CD4-positive, alpha-beta T cell treated with Interleukin-6 at 100 ng/mL for 8 hours (primary cell): ENCODE data around the gene PPFIA1.
"Not testable (repeated sequence)": the region's sequence is repeated elsewhere in the genome, so short reads cannot be mapped to it uniquely, and the experiment has no call there.

ENCODE experiments used
- DNase-seq: peaks from one replicate; pipeline ENCODE4 v3.0.0-alpha.2; 2020; ENCODE audit warnings: mixed read lengths, low spot score

PPFIA1 gene

GRCh38 chr11:70394211-70394950, 123.9 kb downstream of the PPFIA1 start:
- DNase-seq, result no peak

DNA sequence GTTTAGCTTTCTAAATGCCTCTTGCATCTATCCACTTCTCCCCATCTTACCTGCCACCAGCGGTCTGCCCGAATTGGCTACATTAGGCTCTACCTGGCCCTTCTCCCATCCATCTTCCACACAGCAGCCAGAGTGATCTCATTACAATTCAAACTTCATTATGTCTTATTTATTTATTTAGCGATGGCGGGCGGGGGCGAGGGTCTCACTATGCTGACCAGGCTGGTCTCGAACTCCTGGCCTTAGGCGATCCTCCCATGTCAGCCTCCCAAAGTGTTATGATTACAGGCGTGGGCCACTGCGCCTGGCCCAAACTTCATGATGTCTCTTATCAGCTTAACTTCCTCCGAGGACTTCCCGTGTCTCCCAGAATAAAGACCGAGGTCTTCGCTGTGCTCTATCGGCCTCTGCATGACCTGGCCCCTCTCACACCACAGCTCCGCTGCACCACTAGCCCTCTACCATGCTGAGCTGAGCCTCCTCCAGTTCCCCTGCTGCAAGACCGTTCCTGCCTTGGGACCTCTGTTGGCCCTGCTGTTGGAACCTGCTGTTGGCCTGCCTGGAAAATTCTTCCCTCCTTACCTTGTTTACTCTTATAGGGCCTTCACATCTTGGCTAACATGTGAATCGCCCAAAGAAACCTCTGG, 127.0 kb downstream of the PPFIA1 start:
- no peak for DNase-seq

GRCh38 chr11:70397983-70398833, 127.7 kb downstream of the PPFIA1 start, which contains the start of gene CTTN:
TSS of gene CTTN (plus strand) at chr11:70398529. CDS start at chr11:70407298, 8,769 bp downstream.
- DNase-seq, result peak; percentile 37

GRCh38 chr11:70398834-70399680, 128.6 kb downstream of the PPFIA1 start:
- no peak for DNase-seq

DNA sequence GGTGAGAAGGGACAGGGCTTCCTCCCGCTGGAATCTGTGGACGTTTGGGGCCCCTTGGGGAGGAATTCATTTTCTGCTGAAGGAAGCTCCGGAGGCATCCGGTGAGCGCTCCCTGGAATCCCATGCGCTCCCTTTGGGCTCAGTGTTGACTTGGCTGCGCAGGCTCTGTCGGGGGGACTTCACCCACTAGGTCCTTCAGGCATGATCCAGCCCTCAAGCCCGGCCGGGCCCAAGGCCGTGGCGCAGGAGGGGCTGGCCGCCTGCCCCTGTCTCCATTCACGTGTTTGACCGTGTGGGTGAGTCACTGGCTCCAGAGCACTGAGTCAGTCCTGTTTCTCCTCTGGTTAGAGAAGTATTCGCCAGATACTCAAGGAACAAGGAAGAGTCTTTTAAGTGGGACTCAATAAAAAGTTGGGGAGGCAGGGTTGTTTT, 129.2 kb downstream of the PPFIA1 start:
- DNase-seq, result no peak

GRCh38 chr11:70400643-70401042, 130.2 kb downstream of the PPFIA1 start:
- no peak for DNase-seq

DNA sequence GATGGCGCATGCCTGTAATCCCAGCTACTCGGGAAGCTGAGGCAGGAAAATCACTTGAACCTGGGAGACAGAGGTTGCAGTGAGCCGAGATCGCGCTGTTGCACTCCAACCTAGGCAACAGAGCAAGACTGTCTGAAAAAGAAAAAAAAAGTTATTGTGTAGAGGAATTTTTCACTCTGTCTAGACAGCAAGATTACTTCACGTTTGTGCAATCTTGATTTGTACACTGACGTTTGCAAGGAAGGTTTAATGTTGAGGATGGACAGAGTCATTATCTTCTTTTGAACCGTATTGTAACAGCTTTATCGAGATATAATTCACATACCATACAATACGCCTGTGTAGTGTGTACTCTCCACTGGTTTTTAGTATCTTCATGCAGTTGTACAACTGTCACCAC, 131.5 kb downstream of the PPFIA1 start:
- no peak for DNase-seq

DNA sequence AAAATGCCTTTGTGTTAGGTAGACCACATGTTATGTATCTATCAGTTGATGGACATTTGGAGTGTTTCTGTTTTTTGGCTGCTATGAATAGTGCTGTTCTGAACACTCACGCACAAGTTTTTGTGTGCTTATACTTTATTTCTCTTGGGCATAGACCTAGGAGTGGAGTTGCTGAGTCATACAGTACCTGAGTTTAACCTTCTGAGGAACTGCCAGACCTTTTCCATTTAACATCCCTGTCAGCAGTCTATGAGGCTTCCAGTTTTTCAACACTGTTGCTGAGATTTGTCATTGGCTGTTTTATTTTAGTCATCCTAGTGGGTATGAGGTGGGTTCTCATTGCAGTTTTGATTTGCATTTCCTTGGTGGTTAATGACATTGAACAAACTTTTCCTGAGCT, 132.2 kb downstream of the PPFIA1 start:
- DNase-seq, result no peak

DNA sequence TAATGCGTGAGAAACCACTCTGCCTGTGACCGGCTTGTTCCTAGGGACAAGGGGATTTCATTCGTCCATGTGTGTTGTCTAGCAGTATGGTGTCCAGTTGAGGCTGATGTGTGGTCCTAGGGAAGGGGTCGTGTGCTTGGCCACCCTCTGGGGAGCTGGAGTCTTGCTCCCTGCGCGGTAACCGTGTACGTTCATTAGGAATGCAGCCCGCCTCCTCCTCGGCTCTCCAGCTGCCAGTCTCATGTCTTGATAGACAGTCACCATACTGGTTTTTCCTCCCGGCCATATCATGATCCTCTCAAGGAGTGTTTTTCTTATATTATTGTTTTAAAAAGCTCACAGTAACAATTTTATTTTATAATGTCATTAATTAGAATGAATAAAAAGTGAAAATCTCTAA, 133.8 kb downstream of the PPFIA1 start:
- DNase-seq, result no peak

DNA sequence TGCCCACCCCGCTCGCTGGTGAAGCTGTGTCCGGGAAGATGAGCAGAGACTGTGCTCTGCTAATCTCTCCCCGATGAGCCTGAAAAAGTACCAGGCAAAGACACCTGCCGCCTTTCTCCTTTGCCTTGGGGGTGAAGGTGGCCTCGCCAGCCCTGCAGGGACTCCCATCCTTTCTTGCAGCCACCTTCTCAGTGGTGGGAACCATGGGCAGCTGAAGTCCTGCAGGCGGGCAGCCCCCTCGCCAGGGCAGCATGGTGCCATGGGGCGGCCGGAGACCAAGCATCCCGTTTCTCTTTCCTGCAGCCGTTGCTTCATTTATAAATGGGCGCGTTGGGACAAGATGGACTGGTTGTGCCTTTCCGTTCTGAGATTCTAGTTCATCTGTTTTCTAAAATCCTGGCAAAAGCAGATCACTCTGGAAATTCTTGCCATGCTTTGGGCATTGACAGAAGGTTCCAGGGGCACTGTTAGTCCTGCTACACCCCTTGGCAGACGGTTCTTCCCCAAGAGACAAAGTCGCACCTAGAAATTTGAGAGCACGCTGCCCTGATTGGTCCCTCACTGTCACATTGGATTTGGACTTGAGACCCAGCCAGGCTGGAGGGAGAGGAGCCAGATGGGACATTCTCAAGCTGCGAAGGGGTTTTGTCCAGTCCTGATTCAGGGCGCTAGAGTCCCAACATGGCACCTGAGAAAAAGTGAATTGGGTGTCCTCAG, 135.3 kb downstream of the PPFIA1 start:
- DNase-seq, result no peak

GRCh38 chr11:70407121-70407520, 136.6 kb downstream of the PPFIA1 start:
- no peak for DNase-seq

GRCh38 chr11:70407814-70408213, 137.3 kb downstream of the PPFIA1 start:
- no peak for DNase-seq

- DNase-seq, result not testable (repeated sequence)
These were observed 137.8 kb downstream of the PPFIA1 start for GRCh38 chr11:70408326-70408725.

GRCh38 chr11:70409437-70409836, 138.9 kb downstream of the PPFIA1 start:
- DNase-seq, result no peak

GRCh38 chr11:70409871-70410270, 139.4 kb downstream of the PPFIA1 start:
- no peak for DNase-seq

GRCh38 chr11:70410276-70411205, 140.1 kb downstream of the PPFIA1 start:
- no peak for DNase-seq

DNA sequence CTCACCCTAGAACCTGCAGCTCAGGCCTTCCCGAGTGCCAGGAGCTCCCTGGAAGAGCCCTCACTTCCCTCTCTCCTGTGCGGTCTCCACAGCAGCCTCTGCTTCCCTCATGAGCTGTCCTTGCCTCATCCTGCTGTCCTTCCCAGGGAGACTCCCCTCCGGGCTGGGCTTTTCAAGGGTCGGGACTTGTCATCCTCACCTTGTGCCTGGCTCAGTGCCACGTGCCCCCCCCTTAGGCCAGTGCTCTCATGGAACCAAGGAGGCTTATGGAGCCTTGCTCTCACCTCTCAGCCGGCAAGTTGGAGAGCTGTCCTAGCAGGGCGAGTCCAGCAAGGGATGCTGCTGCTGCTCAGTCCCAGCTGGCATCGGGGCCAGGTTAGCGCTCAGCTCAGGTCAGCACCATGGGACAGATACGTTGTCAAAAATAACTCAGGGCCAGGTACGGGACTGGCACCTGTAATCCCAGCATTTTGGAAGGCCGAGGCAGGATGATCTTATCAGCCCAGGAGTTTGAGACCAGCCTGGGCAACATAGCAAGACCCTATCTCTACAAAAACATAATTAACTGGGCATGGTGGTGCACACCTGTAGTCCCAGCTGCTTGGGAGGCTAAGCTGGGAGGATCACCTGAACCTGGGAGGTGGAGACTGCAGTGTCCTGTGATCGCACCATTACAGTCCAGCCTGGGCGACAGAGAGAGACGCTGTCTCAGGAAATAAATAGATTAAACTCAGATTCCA, 141.4 kb downstream of the PPFIA1 start:
- DNase-seq, result no peak

- no peak for DNase-seq
These were observed 142.7 kb downstream of the PPFIA1 start for GRCh38 chr11:70413151-70413550.
